DOHH2 (cell line): Measurements from ENCODE around the gene TMEM168.

Experiments
- H3F3A ChIP-seq: fragments of 200-600 bp; sonication (generic), shearing (Covaris generic); 2 replicates; pipeline ENCODE4 v1.6.0; 2016; ENCODE audit warnings: antibody characterized with exemption, mild to moderate bottlenecking; ENCODE audit not compliant: control insufficient read depth, insufficient read depth
- H3K27ac ChIP-seq: fragments of 200-600 bp; sonication (generic); 2 replicates; pipeline ENCODE4 v1.5.1; 2014; ENCODE audit warnings: low read depth, mild to moderate bottlenecking, low read length, moderate library complexity
- H3K27me3 ChIP-seq: fragments of 200-600 bp; sonication (generic); 2 replicates; pipeline ENCODE4 v1.6.1; 2014; ENCODE audit warnings: mild to moderate bottlenecking, low read length, mixed read lengths; ENCODE audit not compliant: control insufficient read depth
- H3K36me3 ChIP-seq: fragments of 200-600 bp; sonication (generic); 2 replicates; pipeline ENCODE4 v1.6.1; 2014; ENCODE audit warnings: mild to moderate bottlenecking, low read length, moderate library complexity, mixed read lengths; ENCODE audit not compliant: control insufficient read depth
- H3K4me1 ChIP-seq: fragments of 200-600 bp; sonication (generic); 2 replicates; pipeline ENCODE4 v1.6.1; 2014; ENCODE audit warnings: mild to moderate bottlenecking, low read length, mixed read lengths; ENCODE audit not compliant: control insufficient read depth
- H3K4me2 ChIP-seq: fragments of 200-600 bp; sonication (generic); 2 replicates; pipeline ENCODE4 v1.6.0; 2014; ENCODE audit warnings: mild to moderate bottlenecking, low read length, moderate library complexity
- H3K4me3 ChIP-seq: fragments of 200-600 bp; sonication (generic); 2 replicates; pipeline ENCODE4 v1.5.1; 2014; ENCODE audit warnings: mild to moderate bottlenecking, low read length, mixed read lengths
- H3K79me2 ChIP-seq: fragments of 200-600 bp; sonication (generic); 2 replicates; pipeline ENCODE4 v1.6.1; 2014; ENCODE audit warnings: mild to moderate bottlenecking, low read length, mixed read lengths; ENCODE audit not compliant: control insufficient read depth
- H3K9me2 ChIP-seq: fragments of 200-600 bp; sonication (generic); replicated peaks from 2 replicates; pipeline ENCODE4 v1.6.1; 2014; ENCODE audit warnings: mild to moderate bottlenecking, low read length, mixed read lengths; ENCODE audit not compliant: control insufficient read depth
- H3K9me3 ChIP-seq: fragments of 200-600 bp; sonication (generic); 2 replicates; pipeline ENCODE4 v1.6.1; 2014; ENCODE audit warnings: antibody characterized with exemption, low read length, mixed read lengths; ENCODE audit not compliant: control insufficient read depth, insufficient read depth
- H4K20me1 ChIP-seq: fragments of 200-600 bp; sonication (generic); 2 replicates; pipeline ENCODE4 v1.6.0; 2014; ENCODE audit warnings: low read depth, mild to moderate bottlenecking, antibody characterized with exemption, low read length, moderate library complexity; ENCODE audit not compliant: control insufficient read depth, insufficient read depth
- EZH2phosphoT487 ChIP-seq: fragments of 200-600 bp; sonication (generic); IDR thresholded peaks from 2 replicates; pipeline ENCODE4 v1.6.1; 2017; ENCODE audit warnings: borderline replicate concordance, mild to moderate bottlenecking, antibody characterized with exemption, low read length, moderate library complexity, mixed read lengths
- TF ChIP-seq, protein P1 (sequence below): fragments of 200-600 bp; sonication (generic); IDR thresholded peaks from one replicate; pipeline ENCODE4 v1.5.1; 2014; ENCODE audit warnings: antibody characterized with exemption, mild to moderate bottlenecking, low read depth, low read length; ENCODE audit not compliant: poor library complexity, severe bottlenecking

The TMEM168 gene

DNA sequence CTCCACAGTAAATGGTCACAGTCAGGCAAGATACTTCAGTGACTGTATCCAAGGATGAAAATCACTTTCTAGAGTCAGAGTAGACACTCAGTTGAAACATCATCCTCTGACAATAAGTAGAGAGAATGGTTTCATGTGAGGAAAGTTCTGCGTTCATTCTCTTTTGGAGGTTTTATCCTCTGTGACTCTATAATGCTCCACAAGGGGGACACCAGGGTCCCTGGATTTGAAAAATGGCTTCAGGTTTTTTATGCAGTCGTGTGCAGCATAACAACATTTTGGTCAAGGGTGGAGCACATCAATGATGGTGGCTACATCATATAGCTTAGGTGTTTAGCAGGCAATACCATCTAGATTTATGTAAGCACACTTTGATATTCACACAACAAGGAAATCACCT, 40.4 kb downstream of the TMEM168 start:
- TF ChIP-seq, protein P1, sequence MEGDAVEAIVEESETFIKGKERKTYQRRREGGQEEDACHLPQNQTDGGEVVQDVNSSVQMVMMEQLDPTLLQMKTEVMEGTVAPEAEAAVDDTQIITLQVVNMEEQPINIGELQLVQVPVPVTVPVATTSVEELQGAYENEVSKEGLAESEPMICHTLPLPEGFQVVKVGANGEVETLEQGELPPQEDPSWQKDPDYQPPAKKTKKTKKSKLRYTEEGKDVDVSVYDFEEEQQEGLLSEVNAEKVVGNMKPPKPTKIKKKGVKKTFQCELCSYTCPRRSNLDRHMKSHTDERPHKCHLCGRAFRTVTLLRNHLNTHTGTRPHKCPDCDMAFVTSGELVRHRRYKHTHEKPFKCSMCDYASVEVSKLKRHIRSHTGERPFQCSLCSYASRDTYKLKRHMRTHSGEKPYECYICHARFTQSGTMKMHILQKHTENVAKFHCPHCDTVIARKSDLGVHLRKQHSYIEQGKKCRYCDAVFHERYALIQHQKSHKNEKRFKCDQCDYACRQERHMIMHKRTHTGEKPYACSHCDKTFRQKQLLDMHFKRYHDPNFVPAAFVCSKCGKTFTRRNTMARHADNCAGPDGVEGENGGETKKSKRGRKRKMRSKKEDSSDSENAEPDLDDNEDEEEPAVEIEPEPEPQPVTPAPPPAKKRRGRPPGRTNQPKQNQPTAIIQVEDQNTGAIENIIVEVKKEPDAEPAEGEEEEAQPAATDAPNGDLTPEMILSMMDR: peak; percentile 39
- no peak for TF ChIP-seq EZH2phosphoT487

DNA sequence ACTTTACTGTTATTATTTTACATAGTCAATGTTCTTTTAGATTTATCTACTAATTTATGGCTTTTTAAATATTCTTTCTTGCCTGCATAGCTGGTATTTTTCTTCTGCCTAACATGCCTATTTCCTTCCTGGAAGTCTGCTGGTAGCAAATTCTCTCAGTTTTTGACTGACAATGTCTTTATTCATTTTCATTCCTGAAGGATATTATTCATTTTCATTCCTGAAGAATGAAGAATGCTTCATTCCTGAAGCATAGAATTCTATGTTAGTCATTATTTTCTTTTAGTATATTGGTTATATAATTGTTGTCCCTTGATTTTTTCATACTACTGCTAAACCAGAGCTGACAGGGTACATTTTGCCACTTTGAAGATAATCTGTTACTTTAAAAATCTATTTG, 41.8 kb downstream of the TMEM168 start:
- peaks cover 3% of the 10 kb centered on the region; the same call in 1 of the 2 replicates for H3K27me3 ChIP-seq

More for the DNA sequence above, 40.4 kb downstream of the TMEM168 start:
- H3K79me2 ChIP-seq: no peaks in the 10 kb centered on the region
- no peaks in the 10 kb centered on the region for H3K36me3 ChIP-seq
- no peak overlapping the region for H3K4me3 ChIP-seq
- no peak overlapping the region for H3K4me2 ChIP-seq
- H4K20me1 ChIP-seq: no peaks in the 10 kb centered on the region
- H3K9me3 ChIP-seq: no peaks in the 10 kb centered on the region
- H3K27ac ChIP-seq: no peak overlapping the region
- H3K27me3 ChIP-seq: peaks cover 3% of the 10 kb centered on the region; the same call in 1 of the 2 replicates
- no peaks in the 10 kb centered on the region for H3K4me1 ChIP-seq
- no peaks in the 10 kb centered on the region for H3F3A ChIP-seq
- no peaks in the 10 kb centered on the region for H3K9me2 ChIP-seq

DNA sequence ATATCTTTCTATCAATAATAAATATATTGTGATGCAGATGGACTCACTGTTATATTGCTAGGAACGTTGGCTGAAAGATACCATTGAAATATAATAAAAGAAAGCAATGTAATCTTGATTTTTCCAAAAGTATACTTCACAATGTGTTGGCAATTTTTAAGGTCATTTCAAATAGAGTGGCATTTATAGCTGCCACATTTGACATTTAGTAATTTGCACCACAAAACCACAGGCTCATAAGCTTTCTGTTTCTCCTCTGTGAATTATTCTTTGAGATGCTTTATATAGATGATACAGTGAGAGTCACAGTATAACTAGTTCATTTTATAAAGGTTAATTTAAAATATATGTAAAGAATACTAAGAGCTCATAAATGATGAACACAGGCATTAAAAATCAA, 44.6 kb downstream of the TMEM168 start:
- Histone ChIP-seq H3K4me3 (no peak overlapping the region), H3K9me2 (no peaks in the 10 kb centered on the region), H4K20me1 (no peaks in the 10 kb centered on the region), H3K27ac (no peak overlapping the region), H3F3A (no peaks in the 10 kb centered on the region), H3K4me1 (no peaks in the 10 kb centered on the region), H3K4me2 (no peak overlapping the region), H3K9me3 (no peaks in the 10 kb centered on the region), H3K27me3 (peaks cover 3% of the 10 kb centered on the region; the same call in 1 of the 2 replicates), H3K36me3 (no peaks in the 10 kb centered on the region), H3K79me2 (no peaks in the 10 kb centered on the region)
- TF ChIP-seq, protein P1: no peak
- TF ChIP-seq EZH2phosphoT487: no peak

More for the DNA sequence above, 41.8 kb downstream of the TMEM168 start:
- Histone ChIP-seq H3F3A (no peaks in the 10 kb centered on the region), H3K9me3 (no peaks in the 10 kb centered on the region), H3K9me2 (no peaks in the 10 kb centered on the region), H3K36me3 (no peaks in the 10 kb centered on the region), H3K4me3 (no peak overlapping the region), H3K27ac (no peak overlapping the region), H3K4me1 (no peaks in the 10 kb centered on the region), H3K79me2 (no peaks in the 10 kb centered on the region), H3K4me2 (no peak overlapping the region), H4K20me1 (no peaks in the 10 kb centered on the region)
- no peak for TF ChIP-seq EZH2phosphoT487

DNA sequence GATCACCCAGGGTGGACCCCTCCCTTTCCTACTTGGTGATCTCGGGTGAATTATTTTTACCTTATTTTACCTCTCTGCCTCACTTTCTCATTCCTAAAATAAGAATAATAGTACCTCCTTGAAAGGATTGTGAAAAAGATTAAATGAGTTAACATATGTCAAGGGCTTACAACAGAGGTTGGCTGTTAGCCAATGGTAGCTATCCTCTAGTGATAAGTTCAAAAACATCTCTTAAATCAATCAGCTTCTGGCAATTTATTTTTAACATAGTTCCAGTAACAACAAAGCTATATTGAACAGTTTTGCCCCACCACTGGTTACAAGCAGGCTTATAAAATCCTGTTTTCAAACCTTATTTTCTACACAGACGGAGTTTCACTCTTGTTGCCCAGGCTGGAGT, 45.4 kb downstream of the TMEM168 start:
- TF ChIP-seq EZH2phosphoT487: no peak
- TF ChIP-seq, protein P1: no peak
- Histone ChIP-seq H3K79me2 (no peaks in the 10 kb centered on the region), H3K4me3 (no peak overlapping the region), H4K20me1 (no peaks in the 10 kb centered on the region), H3K27me3 (peaks cover 3% of the 10 kb centered on the region; the same call in 1 of the 2 replicates), H3F3A (no peaks in the 10 kb centered on the region), H3K36me3 (no peaks in the 10 kb centered on the region), H3K9me2 (no peaks in the 10 kb centered on the region), H3K4me1 (no peaks in the 10 kb centered on the region), H3K27ac (no peak overlapping the region), H3K9me3 (no peaks in the 10 kb centered on the region), H3K4me2 (no peak overlapping the region)
